Left cardiac atrium (tissue), 4 donors: ENCODE measurements around the gene PCDHGA7. TPM values are rescaled to one million over a fixed set of nuclear protein-coding genes. Genes with fewer than 3 reads are reported as not detected.
A peak's percentile ranks its signal among the peaks of the same experiment; 100 is the strongest.
"Not testable (repeated sequence)": the region's sequence is repeated elsewhere in the genome, so short reads cannot be mapped to it uniquely, and the experiment has no call there.

Experiments used
- ATAC-seq, 2 donors: fragments of 200-7000 bp; cut with Tn5 transposase; one replicate each; pipeline ENCODE4 v1.9.1; 2020; ENCODE audit warnings: mild to moderate bottlenecking in 2 of 2, moderate library complexity in 2 of 2
- DNase-seq: peaks from one replicate; pipeline ENCODE4 v3.0.0-alpha.2; 2020
- intact Hi-C, 2 donors: fragments of 100-400 bp; cut with DNase I; formaldehyde crosslinking; loops; one replicate each; pipeline versions ENCODE4 v1.14.1 to v1.15.1; 2022 to 2023
- total RNA-seq, 2 donors: library from RNA; stranded (reverse); fragmentation: NEBNext Ultra II Directional; extraction: Animal tissue kit (Norgen Biotek cat#: 25700); gene quantifications; one replicate each; pipeline ENCODE4 v1.2.1, GENCODE V29; 2021
- donor health status: DM: no; HTN: yes; CAD: no.
- donor health status: DM: no; HTN: yes; CAD: no; lungs with severe emphysema.
- donor health status: DM: yes; HTN: yes; CAD: no.
- donor health status: Dilated cardiomyopathy.

PCDHGA7 gene
- total RNA-seq, 2 donors from 2014 or later, result 3.2 to 3.5 TPM

DNA sequence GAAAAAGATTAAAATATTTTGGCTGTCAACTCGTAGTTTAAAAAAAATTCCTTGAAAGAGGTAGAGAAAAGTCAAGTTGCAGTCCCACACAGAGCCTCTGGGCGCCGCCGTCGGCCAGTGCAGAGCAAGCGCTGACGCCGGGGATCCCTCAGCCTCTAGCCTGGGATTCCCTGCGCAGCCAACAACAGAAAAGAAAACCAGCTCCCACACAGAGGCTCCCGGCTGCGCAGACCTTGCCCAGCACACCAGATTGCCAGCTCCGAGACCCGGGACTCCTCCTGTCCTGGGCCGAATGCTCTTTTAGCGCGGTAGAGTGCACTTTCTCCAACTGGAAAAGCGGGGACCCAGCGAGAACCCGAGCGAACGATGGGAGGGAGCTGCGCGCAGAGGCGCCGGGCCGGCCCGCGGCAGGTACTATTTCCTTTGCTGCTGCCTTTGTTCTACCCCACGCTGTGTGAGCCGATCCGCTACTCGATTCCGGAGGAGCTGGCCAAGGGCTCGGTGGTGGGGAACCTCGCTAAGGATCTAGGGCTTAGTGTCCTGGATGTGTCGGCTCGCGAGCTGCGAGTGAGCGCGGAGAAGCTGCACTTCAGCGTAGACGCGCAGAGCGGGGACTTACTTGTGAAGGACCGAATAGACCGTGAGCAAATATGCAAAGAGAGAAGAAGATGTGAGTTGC lies 35.1 kb downstream of the PCDHGA7 start, which contains the start of gene PCDHGB7:
PCDHGB7 (plus strand) TSS at position 184 of the 679 bp plus-strand sequence; CDS start at position 367, 183 bp downstream.
- peak; percentile 83 for DNase-seq
- intact Hi-C loops, result loop anchor here (5.0 to 10.0 kb wide), 2 partner anchors 137 to 145 kb away; no protein-coding TSS in a partner anchor
- peak; percentile 91 to 95 for ATAC-seq

DNA sequence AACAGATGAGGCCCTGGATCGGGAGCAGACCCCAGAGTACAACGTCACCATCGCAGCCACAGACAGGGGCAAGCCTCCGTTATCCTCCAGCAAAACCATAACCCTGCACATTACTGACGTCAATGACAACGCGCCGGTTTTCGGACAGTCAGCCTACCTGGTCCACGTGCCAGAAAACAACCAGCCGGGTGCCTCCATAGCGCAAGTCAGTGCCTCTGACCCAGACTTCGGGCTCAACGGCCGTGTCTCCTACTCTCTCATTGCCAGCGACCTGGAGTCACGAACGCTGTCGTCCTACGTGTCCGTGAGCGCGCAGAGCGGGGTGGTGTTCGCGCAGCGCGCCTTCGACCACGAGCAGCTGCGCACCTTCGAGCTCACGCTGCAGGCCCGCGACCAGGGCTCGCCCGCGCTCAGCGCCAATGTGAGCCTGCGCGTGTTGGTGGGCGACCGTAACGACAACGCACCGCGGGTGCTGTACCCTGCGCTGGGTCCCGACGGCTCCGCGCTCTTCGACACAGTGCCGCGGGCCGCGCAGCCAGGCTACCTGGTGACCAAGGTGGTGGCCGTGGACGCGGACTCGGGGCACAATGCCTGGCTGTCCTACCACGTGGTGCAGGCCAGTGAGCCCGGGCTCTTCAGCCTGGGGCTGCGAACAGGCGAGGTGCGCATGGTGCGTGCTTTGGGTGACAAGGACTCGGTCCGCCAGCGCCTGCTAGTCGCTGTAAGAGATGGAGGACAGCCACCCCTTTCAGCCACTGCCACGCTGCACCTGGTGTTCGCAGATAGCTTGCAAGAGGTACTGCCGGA lies 36.7 kb downstream of the PCDHGA7 start:
- DNase-seq, result no peak
- intact Hi-C loops, result loop anchor here (5.0 to 10.0 kb wide), 2 partner anchors 136 to 143 kb away; no protein-coding TSS in a partner anchor

DNA sequence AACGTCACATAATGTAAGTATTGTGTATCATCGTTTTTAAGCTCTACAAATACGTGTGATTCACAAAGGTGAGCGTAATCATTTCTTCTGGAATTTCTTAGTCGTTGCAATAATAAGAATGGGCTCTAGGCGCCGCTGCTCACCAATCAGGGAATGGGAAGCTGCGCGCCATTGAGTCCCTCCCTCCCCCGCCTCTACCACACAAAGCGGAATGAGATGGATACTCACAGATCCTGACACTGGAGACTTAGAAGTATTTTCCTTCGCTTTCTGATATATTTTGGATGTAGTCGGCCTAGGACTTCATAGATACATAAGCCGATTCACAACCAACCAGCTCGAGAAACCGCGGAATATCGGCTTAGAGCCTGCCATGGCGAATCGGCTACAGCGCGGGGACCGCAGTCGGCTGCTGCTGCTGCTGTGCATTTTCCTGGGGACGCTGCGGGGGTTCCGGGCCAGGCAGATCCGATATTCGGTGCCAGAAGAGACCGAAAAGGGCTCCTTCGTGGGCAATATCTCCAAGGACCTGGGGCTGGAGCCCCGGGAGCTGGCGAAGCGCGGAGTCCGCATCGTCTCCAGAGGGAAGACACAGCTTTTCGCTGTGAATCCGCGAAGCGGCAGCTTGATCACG lies 38.4 kb downstream of the PCDHGA7 start, which contains the start of gene PCDHGA11:
PCDHGA11 (plus strand) TSS at position 197 of the 634 bp plus-strand sequence; CDS start at position 374, 177 bp downstream.
- no peak for DNase-seq
- ATAC-seq, result peak in 1 of 2 donors; percentile 52
- intact Hi-C loops, result loop anchor here in 1 of 2 donors (10.0 kb wide), 1 partner anchor 104 kb away; no protein-coding TSS in a partner anchor

More for the DNA sequence above, 36.7 kb downstream of the PCDHGA7 start:
- ATAC-seq, result no peak

DNA sequence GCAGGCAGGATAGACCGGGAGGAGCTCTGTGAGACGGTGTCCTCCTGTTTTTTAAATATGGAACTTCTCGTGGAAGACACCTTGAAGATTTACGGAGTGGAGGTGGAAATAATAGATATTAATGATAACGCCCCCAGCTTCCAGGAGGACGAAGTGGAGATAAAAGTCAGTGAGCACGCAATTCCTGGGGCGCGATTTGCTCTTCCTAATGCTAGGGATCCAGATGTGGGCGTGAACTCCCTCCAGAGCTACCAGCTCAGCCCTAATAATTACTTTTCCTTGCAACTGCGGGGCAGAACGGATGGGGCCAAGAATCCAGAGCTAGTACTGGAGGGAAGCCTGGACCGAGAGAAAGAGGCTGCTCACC lies 38.9 kb downstream of the PCDHGA7 start:
- ATAC-seq (no peak), DNase-seq (no peak)
- intact Hi-C loops, result loop anchor here in 1 of 2 donors (10.0 kb wide), 1 partner anchor 103 kb away; no protein-coding TSS in a partner anchor

DNA sequence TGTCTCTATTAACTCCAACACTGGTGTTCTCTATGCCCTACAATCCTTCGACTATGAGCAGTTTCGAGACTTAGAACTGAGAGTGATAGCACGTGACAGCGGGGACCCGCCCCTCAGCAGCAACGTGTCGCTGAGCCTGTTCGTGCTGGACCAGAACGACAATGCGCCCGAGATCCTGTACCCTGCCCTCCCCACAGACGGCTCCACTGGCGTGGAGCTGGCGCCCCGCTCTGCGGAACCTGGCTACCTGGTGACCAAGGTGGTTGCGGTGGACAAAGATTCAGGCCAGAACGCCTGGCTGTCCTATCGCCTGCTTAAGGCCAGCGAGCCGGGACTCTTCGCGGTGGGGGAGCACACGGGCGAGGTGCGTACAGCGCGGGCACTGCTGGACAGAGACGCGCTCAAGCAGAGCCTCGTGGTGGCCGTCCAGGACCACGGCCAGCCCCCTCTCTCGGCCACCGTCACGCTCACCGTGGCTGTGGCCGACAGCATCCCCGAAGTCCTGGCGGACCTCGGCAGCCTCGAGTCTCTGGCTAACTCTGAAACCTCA lies 40.3 kb downstream of the PCDHGA7 start:
- ATAC-seq, result no peak
- DNase-seq, result no peak

DNA sequence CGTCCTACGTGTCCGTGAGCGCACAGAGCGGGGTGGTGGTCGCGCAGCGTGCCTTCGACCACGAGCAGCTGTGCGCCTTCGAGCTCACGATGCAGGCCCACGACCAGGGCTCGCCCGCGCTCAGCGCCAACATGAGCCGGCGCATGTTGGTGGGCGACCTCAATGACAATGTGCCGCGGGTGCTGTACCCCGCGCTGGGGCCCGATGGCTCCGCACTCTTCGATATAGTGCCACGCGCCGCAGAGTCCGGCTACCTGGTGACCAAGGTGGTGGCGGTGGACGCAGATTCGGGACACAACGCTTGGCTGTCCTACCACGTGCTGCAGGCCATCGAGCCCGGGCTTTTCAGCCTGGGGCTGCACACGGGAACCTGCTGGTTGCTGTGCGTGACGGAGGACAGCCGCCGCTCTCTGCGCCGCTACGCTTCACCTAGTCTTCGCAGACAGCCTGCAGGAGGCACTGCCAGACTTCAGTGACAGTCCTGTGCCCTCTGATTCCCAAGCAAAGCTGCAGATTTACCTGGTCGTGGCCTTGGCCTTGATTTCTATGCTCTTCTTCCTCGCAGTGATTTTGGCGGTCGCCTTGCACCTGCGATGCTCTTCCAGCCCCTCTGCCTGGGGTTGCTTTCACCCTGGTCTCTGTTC lies 45.4 kb downstream of the PCDHGA7 start:
- DNase-seq (no peak), ATAC-seq (no peak)
- intact Hi-C loops, result loop anchor here in 1 of 2 donors (10.0 kb wide), 1 partner anchor 97 kb away; no protein-coding TSS in a partner anchor

More for the DNA sequence above, 40.3 kb downstream of the PCDHGA7 start:
- intact Hi-C loops, result loop anchor here in 1 of 2 donors (10.0 kb wide), 1 partner anchor 102 kb away; no protein-coding TSS in a partner anchor

DNA sequence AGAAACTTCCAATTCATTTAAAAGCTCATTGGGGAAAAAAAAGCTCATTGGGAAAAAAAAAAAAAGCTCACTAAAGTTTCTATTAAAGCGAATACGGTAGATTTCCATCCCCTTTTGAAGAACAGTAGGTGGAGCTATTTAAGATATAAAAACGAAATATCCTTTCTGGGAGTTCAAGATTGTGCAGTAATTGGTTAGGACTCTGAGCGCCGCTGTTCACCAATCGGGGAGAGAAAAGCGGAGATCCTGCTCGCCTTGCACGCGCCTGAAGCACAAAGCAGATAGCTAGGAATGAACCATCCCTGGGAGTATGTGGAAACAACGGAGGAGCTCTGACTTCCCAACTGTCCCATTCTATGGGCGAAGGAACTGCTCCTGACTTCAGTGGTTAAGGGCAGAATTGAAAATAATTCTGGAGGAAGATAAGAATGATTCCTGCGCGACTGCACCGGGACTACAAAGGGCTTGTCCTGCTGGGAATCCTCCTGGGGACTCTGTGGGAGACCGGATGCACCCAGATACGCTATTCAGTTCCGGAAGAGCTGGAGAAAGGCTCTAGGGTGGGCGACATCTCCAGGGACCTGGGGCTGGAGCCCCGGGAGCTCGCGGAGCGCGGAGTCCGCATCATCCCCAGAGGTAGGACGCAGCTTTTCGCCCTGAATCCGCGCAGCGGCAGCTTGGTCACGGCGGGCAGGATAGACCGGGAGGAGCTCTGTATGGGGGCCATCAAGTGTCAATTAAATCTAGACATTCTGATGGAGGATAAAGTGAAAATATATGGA lies 48.0 kb downstream of the PCDHGA7 start, which contains the start of gene PCDHGA12:
PCDHGA12 (plus strand) TSS at position 176 of the 782 bp plus-strand sequence; CDS start at position 429, 253 bp downstream.
- peak; percentile 63 for DNase-seq
- peak; percentile 86 to 94 for ATAC-seq
- intact Hi-C loops, result loop anchor here in 1 of 2 donors (2.0 kb wide), 1 partner anchor 82 kb away; no protein-coding TSS in a partner anchor

DNA sequence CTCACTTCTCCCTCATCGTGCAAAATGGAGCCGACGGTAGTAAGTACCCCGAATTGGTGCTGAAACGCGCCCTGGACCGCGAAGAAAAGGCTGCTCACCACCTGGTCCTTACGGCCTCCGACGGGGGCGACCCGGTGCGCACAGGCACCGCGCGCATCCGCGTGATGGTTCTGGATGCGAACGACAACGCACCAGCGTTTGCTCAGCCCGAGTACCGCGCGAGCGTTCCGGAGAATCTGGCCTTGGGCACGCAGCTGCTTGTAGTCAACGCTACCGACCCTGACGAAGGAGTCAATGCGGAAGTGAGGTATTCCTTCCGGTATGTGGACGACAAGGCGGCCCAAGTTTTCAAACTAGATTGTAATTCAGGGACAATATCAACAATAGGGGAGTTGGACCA lies 48.7 kb downstream of the PCDHGA7 start:
- ATAC-seq (peak; percentile 38 to 44), DNase-seq (no peak)
- intact Hi-C loops, result loop anchor here in 1 of 2 donors (2.0 kb wide), 1 partner anchor 82 kb away; no protein-coding TSS in a partner anchor

DNA sequence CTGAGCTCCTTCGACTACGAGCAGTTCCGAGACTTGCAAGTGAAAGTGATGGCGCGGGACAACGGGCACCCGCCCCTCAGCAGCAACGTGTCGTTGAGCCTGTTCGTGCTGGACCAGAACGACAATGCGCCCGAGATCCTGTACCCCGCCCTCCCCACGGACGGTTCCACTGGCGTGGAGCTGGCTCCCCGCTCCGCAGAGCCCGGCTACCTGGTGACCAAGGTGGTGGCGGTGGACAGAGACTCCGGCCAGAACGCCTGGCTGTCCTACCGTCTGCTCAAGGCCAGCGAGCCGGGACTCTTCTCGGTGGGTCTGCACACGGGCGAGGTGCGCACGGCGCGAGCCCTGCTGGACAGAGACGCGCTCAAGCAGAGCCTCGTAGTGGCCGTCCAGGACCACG lies 49.8 kb downstream of the PCDHGA7 start:
- intact Hi-C loops, result loop anchor here in 1 of 2 donors (2.0 kb wide), 1 partner anchor 44 kb away; no protein-coding TSS in a partner anchor
- not testable (repeated sequence) for ATAC-seq, DNase-seq

DNA sequence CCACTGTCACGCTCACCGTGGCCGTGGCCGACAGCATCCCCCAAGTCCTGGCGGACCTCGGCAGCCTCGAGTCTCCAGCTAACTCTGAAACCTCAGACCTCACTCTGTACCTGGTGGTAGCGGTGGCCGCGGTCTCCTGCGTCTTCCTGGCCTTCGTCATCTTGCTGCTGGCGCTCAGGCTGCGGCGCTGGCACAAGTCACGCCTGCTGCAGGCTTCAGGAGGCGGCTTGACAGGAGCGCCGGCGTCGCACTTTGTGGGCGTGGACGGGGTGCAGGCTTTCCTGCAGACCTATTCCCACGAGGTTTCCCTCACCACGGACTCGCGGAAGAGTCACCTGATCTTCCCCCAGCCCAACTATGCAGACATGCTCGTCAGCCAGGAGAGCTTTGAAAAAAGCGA lies 50.2 kb downstream of the PCDHGA7 start:
- not testable (repeated sequence) for ATAC-seq, DNase-seq
- intact Hi-C loops, result loop anchor here in 1 of 2 donors (2.0 kb wide), 1 partner anchor 44 kb away; no protein-coding TSS in a partner anchor

DNA sequence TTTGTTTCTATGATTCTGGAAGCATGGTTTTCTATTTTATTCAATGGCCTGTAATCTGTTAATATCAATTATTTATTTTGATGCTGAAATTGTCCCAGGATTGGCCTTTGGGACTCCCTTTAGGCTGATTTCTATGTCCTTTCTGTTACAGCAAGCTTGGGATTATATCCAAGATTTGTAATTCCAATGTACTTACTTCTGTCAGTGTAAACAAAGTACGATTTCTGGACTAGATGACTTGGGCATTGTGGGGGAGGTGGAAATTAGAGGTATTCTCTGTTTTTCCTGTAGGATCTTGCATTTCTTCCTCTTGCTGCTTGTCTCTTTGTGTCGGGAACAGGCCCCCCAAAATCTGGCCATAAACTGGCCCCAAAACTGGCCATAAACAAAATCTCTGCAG lies 51.5 kb downstream of the PCDHGA7 start:
- intact Hi-C loops, result no loop called here
- DNase-seq, result no peak
- no peak for ATAC-seq

Other genes with a start within 250 kb of the PCDHGA7 start
- 1 to 10 TPM; 2.7 to 3.1 TPM for gene PCDHB5, start 247.5 kb upstream of the PCDHGA7 start, total RNA-seq
- gene PCDHB6, start 232.7 kb upstream of the PCDHGA7 start, total RNA-seq, result under 1 TPM; 0.71 to 0.86 TPM
- gene PCDHB7, start 210.1 kb upstream of the PCDHGA7 start, total RNA-seq, result 1 to 10 TPM; 1.0 to 1.7 TPM
- 1 to 10 TPM; 2.6 to 6.1 TPM for gene PCDHB8, start 205.0 kb upstream of the PCDHGA7 start, total RNA-seq
- 1 to 10 TPM; 2.6 to 3.1 TPM for gene PCDHB16, start 200.4 kb upstream of the PCDHGA7 start, total RNA-seq
- 1 to 10 TPM; 2.5 to 4.3 TPM for gene PCDHB9, start 195.6 kb upstream of the PCDHGA7 start, total RNA-seq
- gene PCDHB10, start 190.4 kb upstream of the PCDHGA7 start, total RNA-seq, result 1 to 10 TPM; 1.3 to 1.5 TPM
- 1 to 10 TPM; 1.8 to 3.3 TPM for gene PCDHB11, start 183.1 kb upstream of the PCDHGA7 start, total RNA-seq
- 1 to 10 TPM; 2.4 to 2.6 TPM for gene PCDHB12, start 174.0 kb upstream of the PCDHGA7 start, total RNA-seq
- gene PCDHB13, start 168.8 kb upstream of the PCDHGA7 start, total RNA-seq, result 1 to 10 TPM; 3.5 to 5.3 TPM
- 1 to 10 TPM; 3.9 to 5.8 TPM for gene PCDHB14, start 159.4 kb upstream of the PCDHGA7 start, total RNA-seq
- 1 to 10 TPM; 4.5 to 5.7 TPM for gene PCDHB15, start 137.3 kb upstream of the PCDHGA7 start, total RNA-seq
- not detected for gene SLC25A2, start 78.7 kb upstream of the PCDHGA7 start, total RNA-seq
- gene TAF7, start 62.0 kb upstream of the PCDHGA7 start, total RNA-seq, result 10 to 100 TPM; 86.3 to 93.5 TPM
- gene PCDHGA1, start 52.2 kb upstream of the PCDHGA7 start, total RNA-seq, result 1 to 10 TPM; 1.4 to 1.8 TPM
- gene PCDHGA2, start 44.0 kb upstream of the PCDHGA7 start, total RNA-seq, result 1 to 10 TPM; 4.5 to 7.3 TPM
- gene PCDHGA3, start 38.9 kb upstream of the PCDHGA7 start, total RNA-seq, result 1 to 10 TPM; 5.0 to 5.8 TPM
- 1 to 10 TPM; 3.0 to 3.2 TPM for gene PCDHGB1, start 32.6 kb upstream of the PCDHGA7 start, total RNA-seq
- gene PCDHGA4, start 27.7 kb upstream of the PCDHGA7 start, total RNA-seq, result 1 to 10 TPM; 4.0 to 4.3 TPM
- 1 to 10 TPM; 4.0 to 5.4 TPM for gene PCDHGB2, start 22.7 kb upstream of the PCDHGA7 start, total RNA-seq
- 1 to 10 TPM; 3.5 to 4.3 TPM for gene PCDHGA5, start 18.6 kb upstream of the PCDHGA7 start, total RNA-seq
- 1 to 10 TPM; 3.9 to 4.6 TPM for gene PCDHGB3, start 12.5 kb upstream of the PCDHGA7 start, total RNA-seq
- 1 to 10 TPM; 3.7 to 4.4 TPM for gene PCDHGA6, start 8.9 kb upstream of the PCDHGA7 start, total RNA-seq
- 1 to 10 TPM; 4.4 to 4.5 TPM for gene PCDHGB4, start 5.0 kb downstream of the PCDHGA7 start, total RNA-seq
- 1 to 10 TPM; 2.9 to 3.7 TPM for gene PCDHGA8, start 9.9 kb downstream of the PCDHGA7 start, total RNA-seq
- gene PCDHGB5, start 15.2 kb downstream of the PCDHGA7 start, total RNA-seq, result 1 to 10 TPM; 6.4 to 7.7 TPM
- 1 to 10 TPM; 3.6 to 4.0 TPM for gene PCDHGA9, start 20.0 kb downstream of the PCDHGA7 start, total RNA-seq
- gene PCDHGB6, start 25.3 kb downstream of the PCDHGA7 start, total RNA-seq, result 1 to 10 TPM; 4.9 to 5.2 TPM
- gene PCDHGA10, start 30.2 kb downstream of the PCDHGA7 start, total RNA-seq, result 1 to 10 TPM; 3.3 to 4.6 TPM
- 1 to 10 TPM; 7.6 to 8.8 TPM for gene PCDHGB7, start 34.9 kb downstream of the PCDHGA7 start, total RNA-seq
- 1 to 10 TPM; 3.2 to 3.5 TPM for gene PCDHGA11, start 38.3 kb downstream of the PCDHGA7 start, total RNA-seq
- gene PCDHGA12, start 47.8 kb downstream of the PCDHGA7 start, total RNA-seq, result 1 to 10 TPM; 4.5 to 6.5 TPM
- 10 to 100 TPM; 33.7 to 39.1 TPM for gene PCDHGC3, start 93.2 kb downstream of the PCDHGA7 start, total RNA-seq
- 1 to 10 TPM; 1.4 to 1.7 TPM for gene PCDHGC4, start 102.3 kb downstream of the PCDHGA7 start, total RNA-seq
- gene PCDHGC5, start 106.3 kb downstream of the PCDHGA7 start, total RNA-seq, result 1 to 10 TPM in 1 of 2 donors, under 1 TPM in 1; 0.97 to 1.7 TPM
- 10 to 100 TPM; 25.9 to 39.4 TPM for gene DIAPH1, start 236.3 kb downstream of the PCDHGA7 start, total RNA-seq